A549 (cell line): ENCODE data around the gene COMMD2. TPM values are rescaled to one million over a fixed set of nuclear protein-coding genes. Genes with fewer than 3 reads are reported as not detected.

Experiments
- ATAC-seq, 2 experiments: fragments of 200-7000 bp in 1 of 2; fragments of >200 bp in 1 of 2; cut with Nextera tagmentation in 1 of 2; cut with Tn5 transposase in 1 of 2; 3 replicates each; pipeline versions ENCODE4 v1.8.0 to v1.9.1; 2018 to 2020; ENCODE audit warnings: mild to moderate bottlenecking in 1 of 2, moderate library complexity in 1 of 2
- CTCF ChIA-PET: fragments of 300-600 bp; sonication (Branson Sonifier 250); formaldehyde crosslinking; extraction: SDS; loops from one replicate; lab custom pipeline; 2021; ENCODE audit warnings: antibody characterized with exemption, inconsistent platforms; lab: Yijun Ruan, JAX
- POLR2A ChIA-PET: fragments of 350-600 bp; formaldehyde crosslinking; extraction: SDS; loops from one replicate; lab custom pipeline; 2021; ENCODE audit warnings: antibody characterized with exemption, inconsistent platforms; lab: Yijun Ruan, JAX
- DNase-seq, 2 experiments: peaks; one replicate each; pipeline versions ENCODE4 v3.0.0 to v3.0.0-alpha.2; 2011 to 2016; ENCODE audit warnings: low read depth in 1 of 2, low spot score in 1 of 2
- FAIRE-seq: peaks from 2 replicates; lab custom pipeline; 2011; peaks lifted over from hg19 to GRCh38; lab: Jason Lieb, UNC
- H3K27ac ChIP-seq, 2 experiments: fragments of >200 bp; sonication (Bioruptor Twin); formaldehyde crosslinking; 3 replicates each; pipeline ENCODE4 v1.5.1; 2016 to 2017
- H3K4me1 ChIP-seq: fragments of >200 bp; sonication (Bioruptor Twin); formaldehyde crosslinking; 3 replicates; pipeline ENCODE4 v1.6.1; 2016
- H3K4me2 ChIP-seq: fragments of >200 bp; sonication (Bioruptor Twin); formaldehyde crosslinking; 3 replicates; pipeline ENCODE4 v1.6.1; 2016
- H3K4me3 ChIP-seq: fragments of >200 bp; sonication (Bioruptor Twin); formaldehyde crosslinking; 3 replicates; pipeline ENCODE4 v1.5.1; 2016
- H3K9me3 ChIP-seq: fragments of >200 bp; sonication (Bioruptor Twin); formaldehyde crosslinking; 3 replicates; pipeline ENCODE4 v1.6.1; 2016
- CHD2 ChIP-seq: fragments of 150-350 bp; IDR thresholded peaks from 2 replicates; pipeline ENCODE4 v1.6.1; 2014; ENCODE audit warnings: low read length; ENCODE audit not compliant: partially characterized antibody
- CTCF ChIP-seq: fragments of >200 bp; sonication (Bioruptor Twin); formaldehyde crosslinking; IDR thresholded peaks from 3 replicates; pipeline ENCODE4 v1.5.1; 2016
- EHF ChIP-seq: fragments of 250-450 bp; sonication (Bioruptor Pico); IDR thresholded peaks from 2 replicates; pipeline ENCODE4 v1.5.0; 2020; ENCODE audit warnings: mild to moderate bottlenecking
- EP300 ChIP-seq, 2 experiments: fragments of >200 bp; sonication (Bioruptor Twin); formaldehyde crosslinking; IDR thresholded peaks; 2 replicates in 1 of 2; 3 replicates in 1 of 2; pipeline ENCODE4 v1.6.1; 2016 to 2017
- ESRRA ChIP-seq: fragments of 150-350 bp; IDR thresholded peaks from 2 replicates; pipeline ENCODE4 v1.6.1; 2014; ENCODE audit warnings: mild to moderate bottlenecking, low read length, borderline replicate concordance
- HDAC2 ChIP-seq: fragments of 200-600 bp; sonication (generic); IDR thresholded peaks from 2 replicates; pipeline ENCODE4 v1.6.1; 2016
- HES2 ChIP-seq: fragments of >200 bp; sonication (Bioruptor Twin); formaldehyde crosslinking; IDR thresholded peaks from 2 replicates; pipeline ENCODE4 v1.6.1; 2016
- HEYL ChIP-seq: fragments of 250-450 bp; sonication (Bioruptor Pico); IDR thresholded peaks from 2 replicates; pipeline ENCODE4 v1.8.0; 2021; ENCODE audit warnings: mild to moderate bottlenecking, moderate library complexity
- HMGXB4 ChIP-seq: fragments of 250-450 bp; sonication (Bioruptor Pico); IDR thresholded peaks from 2 replicates; pipeline ENCODE4 v1.5.0; 2021; ENCODE audit warnings: mild to moderate bottlenecking, moderate library complexity, borderline replicate concordance
- HOXB13 ChIP-seq: fragments of 250-450 bp; sonication (Bioruptor Pico); IDR thresholded peaks from 2 replicates; pipeline ENCODE4 v1.5.0; 2020; ENCODE audit warnings: low read depth, mild to moderate bottlenecking, moderate library complexity
- HOXB5 ChIP-seq: fragments of 250-450 bp; sonication (Bioruptor Pico); IDR thresholded peaks from 2 replicates; pipeline ENCODE4 v1.5.0; 2020; ENCODE audit warnings: mild to moderate bottlenecking, moderate library complexity
- JUN ChIP-seq, 2 experiments: fragments of >200 bp; sonication (Bioruptor Twin); formaldehyde crosslinking; IDR thresholded peaks; 2 replicates in 1 of 2; 3 replicates in 1 of 2; pipeline ENCODE4 v1.6.1; 2016 to 2017
- MAZ ChIP-seq: fragments of 150-350 bp; IDR thresholded peaks from 2 replicates; pipeline ENCODE4 v1.6.1; 2014; ENCODE audit warnings: antibody characterized with exemption, low read depth, low read length, borderline replicate concordance
- MYC ChIP-seq: IDR thresholded peaks from 2 replicates; pipeline ENCODE4 v1.6.1; 2012; ENCODE audit warnings: mild to moderate bottlenecking, inconsistent platforms, low read length, improper control_type of control experiment, borderline replicate concordance
- NR3C1 ChIP-seq: fragments of >200 bp; sonication (Bioruptor Twin); formaldehyde crosslinking; IDR thresholded peaks from 3 replicates; pipeline ENCODE4 v1.6.1; 2017
- PHF8 ChIP-seq: fragments of 200-600 bp; sonication (generic); IDR thresholded peaks from 2 replicates; pipeline ENCODE4 v1.6.1; 2016; ENCODE audit warnings: low read depth, mild to moderate bottlenecking, antibody characterized with exemption, moderate library complexity, borderline replicate concordance
- POLR2A ChIP-seq: IDR thresholded peaks from 2 replicates; pipeline ENCODE4 v1.6.1; 2012; ENCODE audit warnings: mild to moderate bottlenecking, low read length
- RAD21 ChIP-seq, 2 experiments: fragments of >200 bp in 1 of 2; sonication (Bioruptor Twin) in 1 of 2; formaldehyde crosslinking in 1 of 2; IDR thresholded peaks in 1 of 2; conservative IDR thresholded peaks in 1 of 2; 2 replicates in 1 of 2; 3 replicates in 1 of 2; pipeline ENCODE4 v1.6.1; 2012 to 2018; ENCODE audit warnings: inconsistent platforms in 1 of 2
- REST ChIP-seq: fragments of 200-600 bp; sonication (generic); IDR thresholded peaks from 2 replicates; pipeline ENCODE4 v1.6.1; 2016; ENCODE audit warnings: antibody characterized with exemption, mild to moderate bottlenecking, moderate library complexity
- RNF2 ChIP-seq: fragments of 200-600 bp; sonication (generic); IDR thresholded peaks from 2 replicates; pipeline ENCODE4 v1.6.1; 2016; ENCODE audit warnings: low read depth, mild to moderate bottlenecking, antibody characterized with exemption, moderate library complexity, borderline replicate concordance
- SMC3 ChIP-seq: fragments of >200 bp; sonication (Bioruptor Twin); formaldehyde crosslinking; IDR thresholded peaks from 3 replicates; pipeline ENCODE4 v1.6.1; 2018; ENCODE audit warnings: inconsistent platforms
- SREBF2 ChIP-seq: fragments of 450-650 bp; IDR thresholded peaks from 2 replicates; pipeline ENCODE4 v1.6.1; 2014; ENCODE audit warnings: mild to moderate bottlenecking, moderate library complexity
- TFCP2L1 ChIP-seq: fragments of 250-450 bp; sonication (Bioruptor Pico); IDR thresholded peaks from 2 replicates; pipeline ENCODE4 v1.5.0; 2021; ENCODE audit warnings: mild to moderate bottlenecking
- ZFP36 ChIP-seq: fragments of 450-650 bp; IDR thresholded peaks from 2 replicates; pipeline ENCODE4 v1.6.1; 2014; ENCODE audit warnings: borderline replicate concordance; ENCODE audit not compliant: partially characterized antibody
- WGBS: methylation state at CpG from one replicate; pipeline ENCODE4 v1.1.6; 2017; ENCODE audit errors: missing lambda C conversion rate; 5-methylcytosine and 5-hydroxymethylcytosine counted together
- polyA plus RNA-seq, 4 experiments: library from polyadenylated mRNA; depleted of rRNA in 3 of 4; stranded (reverse); fragments of >200 nt; fragmentation: RNase III in 1 of 4; extraction: RNeasy Plus Mini Kit Qiagen cat#74134 plus additional on column Dnase treatment in 1 of 4; gene quantifications; 2 replicates in 3 of 4; 3 replicates in 1 of 4; pipeline ENCODE4 v1.2.3, GENCODE V29; 2011 to 2017

The COMMD2 gene
- polyA plus RNA-seq, 2 of the 4 experiments (the other 2 are of a cell fraction) = 20.5 to 76.1 TPM

GRCh38 chr3:149753717-149754116 lies 1.4 kb upstream of the COMMD2 start:
- no peak overlapping the region for H3K27ac ChIP-seq
- H3K4me1 ChIP-seq = peaks cover 18% of the 10 kb centered on the region; the same call in 2 of the 3 replicates
- ChIA-PET CTCF (interaction anchor here (1.4 to 3.1 kb wide), 4 partner anchors 13 to 243 kb away, joined by 10 to 24 read pairs (median 12); no protein-coding TSS in a partner anchor), POLR2A (interaction anchor here (1.4 kb wide), 1 partner anchor 95 kb away, joined by 8 read pairs; the partner anchor contains the start of gene WWTR1)
- ATAC-seq (no peak), FAIRE-seq (no peak), DNase-seq (no peak)
- H3K9me3 ChIP-seq = no peaks in the 10 kb centered on the region
- no peak for TF ChIP-seq CHD2
- no peak for TF ChIP-seq MAZ
- no peak for TF ChIP-seq TFCP2L1 (CRISPR knock-in tag)
- no peak for TF ChIP-seq PHF8
- TF ChIP-seq JUN (IDR thresholded peaks at IDR 0.05) = no peak
- no peak for TF ChIP-seq EHF (CRISPR knock-in tag)
- TF ChIP-seq ESRRA = no peak
- no peak for TF ChIP-seq HDAC2
- no peak for TF ChIP-seq MYC
- TF ChIP-seq SREBF2 = no peak
- no peak for TF ChIP-seq RNF2
- no peak for TF ChIP-seq HOXB5
- TF ChIP-seq HES2 = no peak
- TF ChIP-seq NR3C1 = no peak
- H3K4me2 ChIP-seq = no peak overlapping the region
- H3K4me3 ChIP-seq = no peak overlapping the region

- H3K4me3 ChIP-seq = peak overlapping the region; percentile 76
- H3K4me2 ChIP-seq = peak overlapping the region; percentile 82
- TF ChIP-seq RAD21 (conservative IDR thresholded peaks at IDR 0.05 in 1 of 2, IDR thresholded peaks at IDR 0.05 in 1 of 2) = 0 out of 5 replicates have a peak, but pooled peaks of 1 of the 2 experiments have one; percentile 14
- TF ChIP-seq SMC3 = no peak
- 0 out of 3 replicates have a peak, but pooled peaks have one; percentile 4 for TF ChIP-seq CTCF
- peak; percentile 7 to 27; a peak in 4 of 6 replicates for ATAC-seq
- FAIRE-seq = no peak
- no peak for DNase-seq
- POLR2A ChIA-PET = interaction anchor here (0.7 to 1.9 kb wide), 10 partner anchors 12 to 218 kb away, joined by 3 to 8 read pairs (median 4); partner anchors contain the start of genes RNF13 and WWTR1
- H3K9me3 ChIP-seq = no peaks in the 10 kb centered on the region
- peak overlapping the region; percentile 87 to 96 for H3K27ac ChIP-seq
- CTCF ChIA-PET = interaction anchor here (0.6 to 3.1 kb wide), 26 partner anchors 8 to 478 kb away, joined by 3 to 24 read pairs (median 4); no protein-coding TSS in a partner anchor
- peaks cover 18% of the 10 kb centered on the region; the same call in 2 of the 3 replicates for H3K4me1 ChIP-seq
Observed at GRCh38 chr3:149752788-149753136, 473 bp upstream of the COMMD2 start.

- Histone ChIP-seq H3K4me3 (peak overlapping the region; percentile 76), H3K9me3 (no peaks in the 10 kb centered on the region)
- DNase-seq = no peak
- TF ChIP-seq RAD21 (conservative IDR thresholded peaks at IDR 0.05 in 1 of 2, IDR thresholded peaks at IDR 0.05 in 1 of 2) = no peak
- TF ChIP-seq ZFP36 = no peak
- no peak for TF ChIP-seq PHF8
- TF ChIP-seq HOXB13 (CRISPR knock-in tag) = no peak
- no peak for TF ChIP-seq HEYL (CRISPR knock-in tag)
- TF ChIP-seq POLR2A = no peak
- no peak for TF ChIP-seq HOXB5
- TF ChIP-seq REST = no peak
- no peak for TF ChIP-seq EP300 (IDR thresholded peaks at IDR 0.05)
- no peak for TF ChIP-seq HMGXB4 (CRISPR knock-in tag)
- TF ChIP-seq, all 56 proteins: peak for 0
- H3K27ac ChIP-seq = peak overlapping the region; percentile 87 to 96
- ChIA-PET CTCF (interaction anchor here (0.7 to 3.1 kb wide), 14 partner anchors 8 to 682 kb away, joined by 3 to 24 read pairs (median 8); no protein-coding TSS in a partner anchor), POLR2A (interaction anchor here (0.7 to 1.9 kb wide), 9 partner anchors 11 to 210 kb away, joined by 3 to 8 read pairs (median 5); partner anchors contain the start of genes RNF13 and WWTR1)
- no peak for ATAC-seq
- FAIRE-seq = no peak
- 8% methylated on average over 4 of the region's 4 CpGs for WGBS
- H3K4me1 ChIP-seq = peaks cover 18% of the 10 kb centered on the region; the same call in 2 of the 3 replicates
- H3K4me2 ChIP-seq = peak overlapping the region; percentile 87
Observed at GRCh38 chr3:149751551-149751950, 738 bp downstream of the COMMD2 start.
